ENCODE results near the gene AZIN2.

The AZIN2 gene

GRCh38 chr1:33080373-33080772 is 580 bp upstream of the AZIN2 start:
- DNase-seq (ENCODE audit: low read depth, low spot score) = no peak
- ChIA-PET CTCF (interaction anchor here (0.9 to 12.4 kb wide), 7 partner anchors 8 to 205 kb away, joined by 3 to 187 read pairs (median 4); no protein-coding TSS in a partner anchor), POLR2A (interaction anchor here (1.2 to 2.0 kb wide), 6 partner anchors 9 to 188 kb away, joined by 3 to 12 read pairs (median 4); no protein-coding TSS in a partner anchor)
- TF ChIP-seq CTCF (IDR thresholded peaks at IDR 0.05; ENCODE audit: insufficient read depth, low read length, missing control alignments) = no peak
- peak overlapping the region; percentile 79 for H3K4me3 ChIP-seq (ENCODE audit: low read depth, low read length)

- TF ChIP-seq CTCF (IDR thresholded peaks at IDR 0.05; ENCODE audit: insufficient read depth, low read length, missing control alignments) = no peak
- CTCF ChIA-PET = interaction anchor here (1.0 to 12.4 kb wide), 9 partner anchors 14 to 206 kb away, joined by 3 to 188 read pairs (median 8); partner anchors contain the start of gene HPCA
- peak overlapping the region; percentile 79 for H3K4me3 ChIP-seq (ENCODE audit: low read depth, low read length)
- POLR2A ChIA-PET = interaction anchor here (0.6 to 2.0 kb wide), 5 partner anchors 17 to 183 kb away, joined by 3 to 12 read pairs (median 4); no protein-coding TSS in a partner anchor
- no peak for DNase-seq (ENCODE audit: low read depth, low spot score)
Measured at GRCh38 chr1:33081554-33082305, 777 bp downstream of the AZIN2 start.

- TF ChIP-seq CTCF (IDR thresholded peaks at IDR 0.05; ENCODE audit: insufficient read depth, low read length, missing control alignments) = no peak
- peak overlapping the region; percentile 79 for H3K4me3 ChIP-seq (ENCODE audit: low read depth, low read length)
- DNase-seq (ENCODE audit: low read depth, low spot score) = no peak
- ChIA-PET CTCF (interaction anchor here (1.0 to 12.4 kb wide), 9 partner anchors 13 to 254 kb away, joined by 3 to 188 read pairs (median 8); partner anchors contain the start of gene HPCA), POLR2A (interaction anchor here (0.6 kb wide), 1 partner anchor 88 kb away, joined by 3 read pairs; no protein-coding TSS in a partner anchor)
Measured at GRCh38 chr1:33082575-33083108, 1.7 kb downstream of the AZIN2 start.

GRCh38 chr1:33085332-33085731 is 4.4 kb downstream of the AZIN2 start:
- TF ChIP-seq CTCF (IDR thresholded peaks at IDR 0.05; ENCODE audit: insufficient read depth, low read length, missing control alignments) = no peak
- no peak overlapping the region for H3K4me3 ChIP-seq (ENCODE audit: low read depth, low read length)
- POLR2A ChIA-PET = interaction anchor here (1.8 kb wide), 1 partner anchor 14 kb away, joined by 6 read pairs; no protein-coding TSS in a partner anchor
- no peak for DNase-seq (ENCODE audit: low read depth, low spot score)
- CTCF ChIA-PET = interaction anchor here (1.0 to 12.4 kb wide), 16 partner anchors 10 to 685 kb away, joined by 3 to 188 read pairs (median 10); no protein-coding TSS in a partner anchor

GRCh38 chr1:33086384-33086850 is 5.5 kb downstream of the AZIN2 start:
- POLR2A ChIA-PET = interaction anchor here (0.6 to 1.8 kb wide), 2 partner anchors 13 to 682 kb away, joined by 4 to 6 read pairs; no protein-coding TSS in a partner anchor
- H3K4me3 ChIP-seq (ENCODE audit: low read depth, low read length) = no peak overlapping the region
- CTCF ChIA-PET = interaction anchor here (0.5 to 12.4 kb wide), 44 partner anchors 9 to 686 kb away, joined by 3 to 188 read pairs (median 4); no protein-coding TSS in a partner anchor
- TF ChIP-seq CTCF (IDR thresholded peaks at IDR 0.05; ENCODE audit: insufficient read depth, low read length, missing control alignments) = peak; percentile 85
- no peak for DNase-seq (ENCODE audit: low read depth, low spot score)

Data from AG04449 (cell line).